H9 (cell line): ENCODE results near the gene STPG1. TPM values are rescaled to one million over a fixed set of nuclear protein-coding genes. Genes with fewer than 3 reads are reported as not detected.

Experiments
- DNase-seq: peaks from one replicate; pipeline ENCODE4 v3.0.0-alpha.2; 2017
- H2AFZ ChIP-seq: one replicate; pipeline ENCODE4 v1.6.1; 2013; ENCODE audit warnings: mild to moderate bottlenecking, low read length, control low read depth, moderate library complexity
- H2AK5ac ChIP-seq: 2 replicates; pipeline ENCODE4 v1.6.1; 2013; ENCODE audit warnings: low read length, control low read depth, mixed read lengths; ENCODE audit not compliant: insufficient read length
- H2BK120ac ChIP-seq: one replicate; pipeline ENCODE4 v1.6.1; 2013; ENCODE audit warnings: low read depth, mild to moderate bottlenecking, low read length, control low read depth, inconsistent platforms; ENCODE audit not compliant: poor library complexity, severe bottlenecking
- H2BK12ac ChIP-seq: 2 replicates; pipeline ENCODE4 v1.6.1; 2013; ENCODE audit warnings: low read length, control low read depth, mixed read lengths, low read depth; ENCODE audit not compliant: insufficient read length
- H2BK15ac ChIP-seq: 2 replicates; pipeline ENCODE4 v1.6.1; 2013; ENCODE audit warnings: low read depth, low read length, control low read depth
- H2BK20ac ChIP-seq: one replicate; pipeline ENCODE4 v1.6.1; 2013; ENCODE audit warnings: low read depth, mild to moderate bottlenecking, low read length, control low read depth, inconsistent platforms; ENCODE audit not compliant: poor library complexity, severe bottlenecking
- H2BK5ac ChIP-seq: 2 replicates; pipeline ENCODE4 v1.6.1; 2013; ENCODE audit warnings: low read length, control low read depth, mixed read lengths; ENCODE audit not compliant: insufficient read length
- H3K14ac ChIP-seq: 2 replicates; pipeline ENCODE4 v1.6.1; 2013; ENCODE audit warnings: low read length, control low read depth; ENCODE audit not compliant: insufficient read depth
- H3K18ac ChIP-seq: 2 replicates; pipeline ENCODE4 v1.6.1; 2013; ENCODE audit warnings: low read depth, mild to moderate bottlenecking, mixed read lengths, low read length, control low read depth; ENCODE audit not compliant: insufficient read length
- H3K23ac ChIP-seq: 2 replicates; pipeline ENCODE4 v1.6.1; 2013; ENCODE audit warnings: low read length, control low read depth, mixed read lengths, low read depth; ENCODE audit not compliant: insufficient read length
- H3K23me2 ChIP-seq: 2 replicates; pipeline ENCODE4 v1.6.1; 2013; ENCODE audit warnings: low read depth, mild to moderate bottlenecking, mixed read lengths, low read length, control low read depth; ENCODE audit not compliant: insufficient read length, poor library complexity, severe bottlenecking
- H3K27ac ChIP-seq: 2 replicates; pipeline ENCODE4 v1.5.1; 2013; ENCODE audit warnings: low read length, control low read depth, mixed read lengths, low read depth; ENCODE audit not compliant: insufficient read length
- H3K27me3 ChIP-seq: 2 replicates; pipeline ENCODE4 v1.6.1; 2013; ENCODE audit warnings: low read length, control low read depth, inconsistent platforms; ENCODE audit not compliant: insufficient read depth
- H3K4ac ChIP-seq: 2 replicates; pipeline ENCODE4 v1.6.1; 2013; ENCODE audit warnings: low read depth, mild to moderate bottlenecking, control low read depth, inconsistent platforms, low read length, moderate library complexity
- H3K4me1 ChIP-seq: 2 replicates; pipeline ENCODE4 v1.6.1; 2013; ENCODE audit warnings: low read length, control low read depth, inconsistent platforms; ENCODE audit not compliant: insufficient read depth
- H3K4me2 ChIP-seq: 2 replicates; pipeline ENCODE4 v1.6.1; 2013; ENCODE audit warnings: low read length, control low read depth, mixed read lengths; ENCODE audit not compliant: insufficient read length, insufficient read depth
- H3K56ac ChIP-seq: 2 replicates; pipeline ENCODE4 v1.6.1; 2013; ENCODE audit warnings: low read depth, mild to moderate bottlenecking, mixed read lengths, low read length, control low read depth; ENCODE audit not compliant: insufficient read length
- H3K79me1 ChIP-seq: 2 replicates; pipeline ENCODE4 v1.6.1; 2013; ENCODE audit warnings: low read depth, mild to moderate bottlenecking, moderate library complexity, low read length, control low read depth, inconsistent platforms; ENCODE audit not compliant: insufficient read depth, poor library complexity, severe bottlenecking
- H3K79me2 ChIP-seq: 2 replicates; pipeline ENCODE4 v1.6.1; 2013; ENCODE audit warnings: low read length, control low read depth, inconsistent platforms; ENCODE audit not compliant: insufficient read depth
- H3K9ac ChIP-seq: 2 replicates; pipeline ENCODE4 v1.6.1; 2013; ENCODE audit warnings: low read length, control low read depth, mixed read lengths; ENCODE audit not compliant: insufficient read length; ENCODE audit errors: extremely low read depth
- H3K9me3 ChIP-seq: one replicate; pipeline ENCODE4 v1.6.1; 2013; ENCODE audit warnings: low read depth, low read length, inconsistent platforms; ENCODE audit not compliant: control insufficient read depth
- H3T11ph ChIP-seq: one replicate; pipeline ENCODE4 v1.6.1; 2013; ENCODE audit warnings: mild to moderate bottlenecking, low read length, control low read depth, inconsistent platforms
- H4K20me1 ChIP-seq: one replicate; pipeline ENCODE4 v1.6.1; 2013; ENCODE audit not compliant: control insufficient read depth, insufficient read length, insufficient read depth
- H4K5ac ChIP-seq: 2 replicates; pipeline ENCODE4 v1.6.1; 2013; ENCODE audit warnings: low read depth, mild to moderate bottlenecking, mixed read lengths, low read length, control low read depth; ENCODE audit not compliant: insufficient read length
- H4K8ac ChIP-seq: replicated peaks from 2 replicates; pipeline ENCODE4 v1.6.1; 2013; ENCODE audit warnings: low read length, control low read depth, mixed read lengths, low read depth; ENCODE audit not compliant: insufficient read length
- H4K91ac ChIP-seq: 2 replicates; pipeline ENCODE4 v1.6.1; 2013; ENCODE audit warnings: low read depth, mild to moderate bottlenecking, moderate library complexity, mixed read lengths, low read length, control low read depth; ENCODE audit not compliant: insufficient read length
- H3K27ac Mint-ChIP-seq, 3 experiments: 2 replicates in 2 of 3; 3 replicates in 1 of 3; pipeline ENCODE4 v1.8.0; 2020 to 2021; ENCODE audit warnings: mixed read lengths in 3 of 3, mild to moderate bottlenecking in 1 of 3, moderate library complexity in 1 of 3
- H3K27me3 Mint-ChIP-seq: 2 replicates; pipeline ENCODE4 v1.8.0; 2021; ENCODE audit warnings: low read depth, mild to moderate bottlenecking, moderate library complexity, mixed read lengths
- H3K36me3 Mint-ChIP-seq, 3 experiments: 2 replicates in 2 of 3; 3 replicates in 1 of 3; pipeline ENCODE4 v1.8.0; 2020 to 2021; ENCODE audit warnings: low read depth in 3 of 3, mixed read lengths in 3 of 3; ENCODE audit not compliant: insufficient read depth in 1 of 3
- H3K4me1 Mint-ChIP-seq, 2 experiments: 2 replicates each; pipeline ENCODE4 v1.8.0; 2020; ENCODE audit warnings: mixed read lengths in 2 of 2
- H3K4me3 Mint-ChIP-seq, 2 experiments: 2 replicates in 1 of 2; 3 replicates in 1 of 2; pipeline ENCODE4 v1.8.0; 2020 to 2021; ENCODE audit warnings: mild to moderate bottlenecking in 2 of 2, mixed read lengths in 2 of 2, moderate library complexity in 1 of 2
- H3K9me3 Mint-ChIP-seq, 2 experiments: 2 replicates in 1 of 2; 3 replicates in 1 of 2; pipeline ENCODE4 v1.8.0; 2020; ENCODE audit warnings: mild to moderate bottlenecking in 2 of 2, mixed read lengths in 2 of 2, moderate library complexity in 1 of 2
- CTCF ChIP-seq: fragments of 200-600 bp; sonication (generic); conservative IDR thresholded peaks from 3 replicates; pipeline ENCODE4 v1.8.0; 2021; ENCODE audit warnings: antibody characterized with exemption, mild to moderate bottlenecking
- WGBS: extraction: QIAGEN DNeasy Blood & Tissue Kit; methylation state at CpG from one replicate; pipeline ENCODE4 v1.1.7; 2013; ENCODE audit warnings: missing lambda C conversion rate, low lambda C conversion rate, mixed read lengths; ENCODE audit not compliant: insufficient read length; ENCODE audit errors: extremely low coverage; 5-methylcytosine and 5-hydroxymethylcytosine counted together
- total RNA-seq: library from RNA; stranded (reverse); gene quantifications from 2 replicates; pipeline ENCODE4 v1.2.1, GENCODE V29; 2021

Gene STPG1
- total RNA-seq, 1 experiment from 2014 or later = 8.3 TPM

DNA sequence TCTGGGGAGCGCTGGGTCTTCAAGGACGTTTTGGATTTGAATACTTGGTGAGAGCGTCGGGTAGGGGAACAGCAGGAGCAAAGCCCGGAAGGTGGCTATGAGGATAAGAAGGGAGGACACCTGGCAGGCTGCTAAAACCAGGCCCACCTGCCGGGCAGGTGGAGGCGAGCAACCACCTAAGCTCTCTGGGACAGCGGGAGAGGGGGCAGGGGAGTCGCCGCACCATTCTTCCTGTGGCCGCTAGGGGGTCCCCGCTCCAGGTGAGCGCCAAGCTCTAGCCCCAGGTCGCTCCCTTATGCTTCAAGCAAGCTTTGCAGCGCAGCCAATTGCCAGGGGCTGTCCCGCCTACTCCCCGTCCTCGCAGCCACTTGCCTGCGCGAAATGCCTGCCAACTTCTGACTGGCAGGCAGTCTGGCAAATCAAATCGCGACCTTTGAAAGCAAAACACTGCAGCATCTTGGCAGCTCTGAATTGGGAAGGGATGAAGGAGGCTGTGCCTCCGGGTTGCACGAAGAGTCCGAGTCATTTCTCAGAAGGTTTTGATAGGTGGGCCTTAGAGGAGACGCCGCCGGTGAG, 1.8 kb upstream of the STPG1 start, which contains the start of gene NIPAL3:
Gene NIPAL3, plus strand, starts transcription at position 469 of the 576 bp plus-strand sequence. CDS start 3,746 bp downstream, outside the sequence.
- Histone ChIP-seq H3K79me2 (no peaks in the 10 kb centered on the region), H3K14ac (no peak within 1 kb of the TSS), H3K56ac (no peak within 1 kb of the TSS), H2AK5ac (no peak within 1 kb of the TSS), H3K79me1 (no peaks in the 10 kb centered on the region), H3K4me2 (peak within 1 kb of the TSS; percentile 76), H3K27ac (no peak within 1 kb of the TSS), H3K23me2 (peaks cover 12% of the 10 kb centered on the region), H3K23ac (no peak within 1 kb of the TSS), H3T11ph (no peak within 1 kb of the TSS), H4K91ac (no peak within 1 kb of the TSS), H4K5ac (no peak within 1 kb of the TSS), H2AFZ (peak within 1 kb of the TSS; percentile 37), H2BK5ac (no peak within 1 kb of the TSS), H3K9ac (no peak within 1 kb of the TSS), H2BK120ac (no peak within 1 kb of the TSS), H4K20me1 (no peaks in the 10 kb centered on the region), H4K8ac (no peak within 1 kb of the TSS), H3K9me3 (no peaks in the 10 kb centered on the region), H3K4ac (no peak within 1 kb of the TSS), H3K4me1 (no peaks in the 10 kb centered on the region; the same call in 1 of the 2 replicates), H2BK20ac (no peak within 1 kb of the TSS), H3K18ac (no peak within 1 kb of the TSS), H2BK12ac (no peak within 1 kb of the TSS), H2BK15ac (no peak within 1 kb of the TSS), H3K27me3 (no peaks in the 10 kb centered on the region)
- Mint-ChIP-seq H3K9me3 (no peaks in the 10 kb centered on the region; a peak in 1 of 5 replicates), H3K4me3 (peak within 1 kb of the TSS; percentile 91 to 93), H3K4me1 (peaks cover 22 to 33% of the 10 kb centered on the region in 2 experiments), H3K27ac (peak within 1 kb of the TSS; percentile 72 to 93 (median 80); a peak in 6 of 7 replicates), H3K36me3 (peaks cover 0 to 4% (median 3%) of the 10 kb centered on the region in 3 experiments; a peak in 4 of 7 replicates), H3K27me3 (peaks cover 3% of the 10 kb centered on the region)
- peak; percentile 95 for TF ChIP-seq CTCF
- WGBS = no CpG with 5 or more reads among the region's 28 CpGs
- peak; percentile 100 for DNase-seq
